GM18505 (cell line): Measurements from ENCODE around the gene PRPF18.

ENCODE experiments used
- ATAC-seq: cut with Tn5 transposase; IDR thresholded peaks from one replicate; pipeline ENCODE4 v1.9.1; 2021; ENCODE audit not compliant: unreplicated experiment
- POLR2A ChIP-seq: IDR thresholded peaks from 4 replicates; pipeline ENCODE4 v1.6.1; 2011; ENCODE audit warnings: borderline replicate concordance; ENCODE audit not compliant: insufficient read depth, insufficient read length; ENCODE audit errors: extremely low read depth

Gene PRPF18

GRCh38 chr10:13678101-13678843 lies 91.5 kb downstream of the PRPF18 start:
- no peak for ATAC-seq
- no peak for TF ChIP-seq POLR2A
